Measurements from ENCODE around the gene NELFCD. TPM values are rescaled to one million over a fixed set of nuclear protein-coding genes. Genes with fewer than 3 reads are reported as not detected.

Gene NELFCD
- total RNA-seq, 1 experiment from 2014 or later = 144 TPM

- ATAC-seq (no peak), DNase-seq (no peak)
- no peaks in the 10 kb centered on the region for H3K79me2 ChIP-seq (ENCODE audit: low read length)
- H3K9me3 ChIP-seq (ENCODE audit: low read length) = no peaks in the 10 kb centered on the region
- H3K9me2 ChIP-seq (replicated peaks; ENCODE audit: low read length) = no peaks in the 10 kb centered on the region
- no peak overlapping the region for H2AFZ ChIP-seq (ENCODE audit: low read length)
- intact Hi-C loops (cut with micrococcal nuclease) = no loop called here
- H3K27ac ChIP-seq (ENCODE audit: low read length) = no peak overlapping the region
- no peaks in the 10 kb centered on the region for H3K27me3 ChIP-seq (ENCODE audit: low read length)
- H3K9ac ChIP-seq (ENCODE audit: low read length) = no peak overlapping the region
- no TSS peak for BruUV-seq (replicated peaks)
- H3K4me3 ChIP-seq (ENCODE audit: low read length) = no peak overlapping the region
- peaks cover 29% of the 10 kb centered on the region for H3K4me1 ChIP-seq (ENCODE audit: insufficient read depth, low read length)
- ChIA-PET POLR2A (ENCODE audit: unreplicated experiment) (no interaction called here), CTCF (no interaction called here)
- H4K20me1 ChIP-seq (ENCODE audit: low read length) = no peaks in the 10 kb centered on the region
- H3F3A ChIP-seq (ENCODE audit: low read length, unreplicated experiment) = no peaks in the 10 kb centered on the region
- H3K4me2 ChIP-seq (ENCODE audit: low read length) = no peak overlapping the region
- TF ChIP-seq EZH2phosphoT487 (IDR thresholded peaks at IDR 0.05; ENCODE audit: borderline replicate concordance, low read length) (no peak), EZH2 (IDR thresholded peaks at IDR 0.05; ENCODE audit: low read length, unreplicated experiment) (no peak), CTCF (conservative IDR thresholded peaks at IDR 0.05; ENCODE audit: low read depth, low read length) (no peak)
- H3K36me3 ChIP-seq (ENCODE audit: low read depth, low read length) = no peaks in the 10 kb centered on the region
Measured at GRCh38 chr20:59013959-59014608, 33.0 kb downstream of the NELFCD start.

GRCh38 chr20:59014680-59015389 is 33.8 kb downstream of the NELFCD start:
- ATAC-seq = no peak
- Histone ChIP-seq H3K9ac (ENCODE audit: low read length) (no peak overlapping the region), H3K36me3 (ENCODE audit: low read depth, low read length) (no peaks in the 10 kb centered on the region), H3F3A (ENCODE audit: low read length, unreplicated experiment) (no peaks in the 10 kb centered on the region), H3K4me1 (ENCODE audit: insufficient read depth, low read length) (peaks cover 29% of the 10 kb centered on the region), H4K20me1 (ENCODE audit: low read length) (no peaks in the 10 kb centered on the region), H3K4me3 (ENCODE audit: low read length) (no peak overlapping the region), H3K79me2 (ENCODE audit: low read length) (no peaks in the 10 kb centered on the region), H3K4me2 (ENCODE audit: low read length) (no peak overlapping the region), H3K27me3 (ENCODE audit: low read length) (no peaks in the 10 kb centered on the region), H3K9me2 (replicated peaks; ENCODE audit: low read length) (no peaks in the 10 kb centered on the region), H2AFZ (ENCODE audit: low read length) (no peak overlapping the region), H3K9me3 (ENCODE audit: low read length) (no peaks in the 10 kb centered on the region), H3K27ac (ENCODE audit: low read length) (no peak overlapping the region)
- ChIA-PET CTCF (no interaction called here), POLR2A (ENCODE audit: unreplicated experiment) (no interaction called here)
- intact Hi-C loops (cut with micrococcal nuclease) = no loop called here
- BruUV-seq (replicated peaks) = no TSS peak
- DNase-seq = no peak
- no peak for TF ChIP-seq CTCF (conservative IDR thresholded peaks at IDR 0.05; ENCODE audit: low read depth, low read length)
- TF ChIP-seq EZH2 (IDR thresholded peaks at IDR 0.05; ENCODE audit: low read length, unreplicated experiment) = no peak
- TF ChIP-seq EZH2phosphoT487 (IDR thresholded peaks at IDR 0.05; ENCODE audit: borderline replicate concordance, low read length) = no peak

GRCh38 chr20:59015411-59015810 is 34.4 kb downstream of the NELFCD start:
- intact Hi-C loops (cut with micrococcal nuclease) = no loop called here
- ChIA-PET POLR2A (ENCODE audit: unreplicated experiment) (no interaction called here), CTCF (no interaction called here)
- Histone ChIP-seq H3K36me3 (ENCODE audit: low read depth, low read length) (no peaks in the 10 kb centered on the region), H3K27ac (ENCODE audit: low read length) (no peak overlapping the region), H3K79me2 (ENCODE audit: low read length) (no peaks in the 10 kb centered on the region), H3F3A (ENCODE audit: low read length, unreplicated experiment) (no peaks in the 10 kb centered on the region), H3K4me3 (ENCODE audit: low read length) (no peak overlapping the region), H3K4me2 (ENCODE audit: low read length) (no peak overlapping the region), H3K27me3 (ENCODE audit: low read length) (no peaks in the 10 kb centered on the region), H3K9me2 (replicated peaks; ENCODE audit: low read length) (no peaks in the 10 kb centered on the region), H2AFZ (ENCODE audit: low read length) (no peak overlapping the region), H3K4me1 (ENCODE audit: insufficient read depth, low read length) (peaks cover 25% of the 10 kb centered on the region), H4K20me1 (ENCODE audit: low read length) (no peaks in the 10 kb centered on the region), H3K9me3 (ENCODE audit: low read length) (no peaks in the 10 kb centered on the region), H3K9ac (ENCODE audit: low read length) (no peak overlapping the region)
- TF ChIP-seq EZH2 (IDR thresholded peaks at IDR 0.05; ENCODE audit: low read length, unreplicated experiment) (no peak), EZH2phosphoT487 (IDR thresholded peaks at IDR 0.05; ENCODE audit: borderline replicate concordance, low read length) (no peak), CTCF (conservative IDR thresholded peaks at IDR 0.05; ENCODE audit: low read depth, low read length) (no peak)
- no TSS peak for BruUV-seq (replicated peaks)
- no peak for DNase-seq
- no peak for ATAC-seq

Measured in PC-3 (cell line).